OCI-LY1 (cell line): Measurements from ENCODE around the gene PPIG.

ENCODE experiments used
- EZH2 ChIP-seq: fragments of 200-600 bp; sonication (generic), shearing (Covaris generic); IDR thresholded peaks from 2 replicates; pipeline ENCODE4 v1.8.0; 2017; ENCODE audit warnings: borderline replicate concordance, mixed run types, mild to moderate bottlenecking, antibody characterized with exemption, low read length, moderate library complexity, mixed read lengths
- TF ChIP-seq, protein P1 (sequence below): fragments of 200-600 bp; sonication (generic), shearing (Covaris generic); IDR thresholded peaks from 2 replicates; pipeline ENCODE4 v1.5.1; 2017; ENCODE audit warnings: mild to moderate bottlenecking, antibody characterized with exemption, low read length, moderate library complexity, mixed read lengths

DNA sequence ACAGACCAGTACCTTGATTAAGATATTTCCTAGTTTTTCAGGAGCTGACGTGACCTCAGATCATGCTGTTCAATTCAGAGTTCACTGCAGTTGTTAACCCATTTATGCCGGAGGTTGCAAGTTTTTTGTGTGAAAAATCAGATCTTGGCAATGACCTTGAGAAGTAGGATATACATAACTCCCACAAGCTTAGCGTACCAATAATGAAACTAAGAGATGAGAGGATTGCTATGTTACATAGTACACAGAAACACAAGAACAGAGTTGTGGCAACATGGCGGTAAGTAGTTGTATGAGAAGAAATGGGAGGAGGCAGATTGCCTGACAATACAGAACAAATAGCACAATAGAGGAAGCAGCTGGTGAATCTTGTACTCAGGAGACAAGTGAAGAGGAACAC lies 39.1 kb downstream of the PPIG start:
- TF ChIP-seq, protein P1, sequence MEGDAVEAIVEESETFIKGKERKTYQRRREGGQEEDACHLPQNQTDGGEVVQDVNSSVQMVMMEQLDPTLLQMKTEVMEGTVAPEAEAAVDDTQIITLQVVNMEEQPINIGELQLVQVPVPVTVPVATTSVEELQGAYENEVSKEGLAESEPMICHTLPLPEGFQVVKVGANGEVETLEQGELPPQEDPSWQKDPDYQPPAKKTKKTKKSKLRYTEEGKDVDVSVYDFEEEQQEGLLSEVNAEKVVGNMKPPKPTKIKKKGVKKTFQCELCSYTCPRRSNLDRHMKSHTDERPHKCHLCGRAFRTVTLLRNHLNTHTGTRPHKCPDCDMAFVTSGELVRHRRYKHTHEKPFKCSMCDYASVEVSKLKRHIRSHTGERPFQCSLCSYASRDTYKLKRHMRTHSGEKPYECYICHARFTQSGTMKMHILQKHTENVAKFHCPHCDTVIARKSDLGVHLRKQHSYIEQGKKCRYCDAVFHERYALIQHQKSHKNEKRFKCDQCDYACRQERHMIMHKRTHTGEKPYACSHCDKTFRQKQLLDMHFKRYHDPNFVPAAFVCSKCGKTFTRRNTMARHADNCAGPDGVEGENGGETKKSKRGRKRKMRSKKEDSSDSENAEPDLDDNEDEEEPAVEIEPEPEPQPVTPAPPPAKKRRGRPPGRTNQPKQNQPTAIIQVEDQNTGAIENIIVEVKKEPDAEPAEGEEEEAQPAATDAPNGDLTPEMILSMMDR = no peak
- TF ChIP-seq EZH2 = no peak
